SK-N-SH (cell line): Measurements from ENCODE around the gene OBSCN. TPM values are rescaled to one million over a fixed set of nuclear protein-coding genes. Genes with fewer than 3 reads are reported as not detected.

ENCODE experiments used
- CTCF ChIA-PET: fragments of 300-600, 350-600 bp; formaldehyde crosslinking; extraction: SDS; loops from one replicate; lab custom pipeline; 2021; lab: Yijun Ruan, JAX
- POLR2A ChIA-PET: fragments of 350-600 bp; sonication (Branson Sonifier 250); formaldehyde crosslinking; extraction: SDS; loops from one replicate; lab custom pipeline; 2020; ENCODE audit warnings: antibody characterized with exemption, inconsistent platforms; lab: Yijun Ruan, JAX
- DNase-seq: peaks from one replicate; pipeline ENCODE4 v3.0.0; 2012
- H2AFZ ChIP-seq: fragments of 200-600 bp; sonication (generic); 2 replicates; pipeline ENCODE4 v1.8.1; 2016; ENCODE audit warnings: antibody characterized with exemption, mild to moderate bottlenecking, low read depth
- H3F3A ChIP-seq: fragments of 200-600 bp; sonication (generic); replicated peaks from 2 replicates; pipeline ENCODE3; 2016; ENCODE audit warnings: antibody characterized with exemption, mild to moderate bottlenecking; ENCODE audit not compliant: insufficient read depth
- H3K27ac ChIP-seq, 2 experiments: fragments of 200-500 bp in 1 of 2; fragments of 200-600 bp in 1 of 2; sonication (Bioruptor generic) in 1 of 2; sonication (generic), shearing (Covaris generic) in 1 of 2; 2 replicates each; pipeline versions ENCODE4 v1.5.1 to v1.6.1; 2014 to 2016; ENCODE audit warnings: low read depth in 2 of 2, inconsistent platforms in 1 of 2, low read length in 1 of 2, mild to moderate bottlenecking in 1 of 2, mixed read lengths in 1 of 2
- H3K27me3 ChIP-seq: fragments of 200-600 bp; sonication (generic), shearing (Covaris generic); 2 replicates; pipeline ENCODE4 v1.6.1; 2016; ENCODE audit warnings: mixed run types; ENCODE audit not compliant: insufficient read depth
- H3K36me3 ChIP-seq, 2 experiments: fragments of 200-500 bp in 1 of 2; fragments of 200-600 bp in 1 of 2; sonication (Bioruptor generic) in 1 of 2; sonication (generic) in 1 of 2; replicated peaks in 1 of 2; 2 replicates each; pipeline versions ENCODE3 to v1.5.1; 2014 to 2016; ENCODE audit warnings: low read length in 1 of 2, mild to moderate bottlenecking in 1 of 2; ENCODE audit not compliant: insufficient read depth in 2 of 2, control insufficient read depth in 1 of 2
- H3K4me1 ChIP-seq, 2 experiments: fragments of 200-500 bp in 1 of 2; fragments of 200-600 bp in 1 of 2; sonication (Bioruptor generic) in 1 of 2; sonication (generic), shearing (Covaris generic) in 1 of 2; 2 replicates each; pipeline versions ENCODE4 v1.5.1 to v1.6.1; 2014 to 2016; ENCODE audit warnings: low read depth in 1 of 2, low read length in 1 of 2, mixed run types in 1 of 2; ENCODE audit not compliant: insufficient read depth in 2 of 2, control insufficient read depth in 1 of 2
- H3K4me2 ChIP-seq: fragments of 200-600 bp; sonication (generic), shearing (Covaris generic); 2 replicates; pipeline ENCODE4 v1.6.1; 2017; ENCODE audit warnings: mixed run types
- H3K4me3 ChIP-seq, 2 experiments: fragments of 200-500 bp in 1 of 2; fragments of 200-600 bp in 1 of 2; sonication (Bioruptor generic) in 1 of 2; sonication (generic), shearing (Covaris generic) in 1 of 2; 2 replicates each; pipeline versions ENCODE4 v1.5.1 to v1.8.1; 2014 to 2016; ENCODE audit warnings: low read depth in 2 of 2, inconsistent platforms in 1 of 2, low read length in 1 of 2, mild to moderate bottlenecking in 1 of 2, mixed read lengths in 1 of 2, moderate library complexity in 1 of 2
- H3K79me2 ChIP-seq: fragments of 200-600 bp; sonication (generic); 2 replicates; pipeline ENCODE4 v1.8.1; 2017; ENCODE audit warnings: mild to moderate bottlenecking; ENCODE audit not compliant: insufficient read depth
- H3K9ac ChIP-seq: fragments of 200-600 bp; sonication (generic); 2 replicates; pipeline ENCODE4 v1.6.1; 2017; ENCODE audit warnings: mixed run types
- H3K9me2 ChIP-seq: fragments of 200-600 bp; sonication (generic); 2 replicates; pipeline ENCODE4 v1.6.1; 2017; ENCODE audit warnings: mixed run types
- H3K9me3 ChIP-seq: fragments of 200-600 bp; sonication (generic); 2 replicates; pipeline ENCODE4 v1.6.1; 2017; ENCODE audit warnings: mixed run types, mild to moderate bottlenecking, moderate library complexity
- H4K20me1 ChIP-seq: fragments of 200-600 bp; sonication (generic); 2 replicates; pipeline ENCODE4 v1.6.1; 2017; ENCODE audit warnings: mild to moderate bottlenecking, mixed run types; ENCODE audit not compliant: insufficient read depth
- CHD2 ChIP-seq: fragments of 150-350 bp; IDR thresholded peaks from 2 replicates; pipeline ENCODE4 v1.6.1; 2018; ENCODE audit warnings: low read length; ENCODE audit not compliant: partially characterized antibody
- CTCF ChIP-seq: fragments of 200-600 bp; sonication (generic); IDR thresholded peaks from 2 replicates; pipeline ENCODE4 v1.6.1; 2017; ENCODE audit warnings: antibody characterized with exemption, mild to moderate bottlenecking, moderate library complexity
- ELF1 ChIP-seq: IDR thresholded peaks from 2 replicates; pipeline ENCODE4 v1.4.0; 2012
- EP300 ChIP-seq, 2 experiments: IDR thresholded peaks; 2 replicates each; pipeline versions ENCODE4 v1.4.0 to v1.6.1; 2012; ENCODE audit warnings: borderline replicate concordance in 1 of 2, low read depth in 1 of 2, low read length in 1 of 2
- EZH2phosphoT487 ChIP-seq: fragments of 200-600 bp; sonication (generic); IDR thresholded peaks from 2 replicates; pipeline ENCODE4 v1.6.1; 2017; ENCODE audit warnings: low read depth, mixed run types, mild to moderate bottlenecking, antibody characterized with exemption, moderate library complexity, borderline replicate concordance
- FOXM1 ChIP-seq: IDR thresholded peaks from 2 replicates; pipeline ENCODE4 v1.4.0; 2012; ENCODE audit warnings: low read depth, mild to moderate bottlenecking
- GABPA ChIP-seq: IDR thresholded peaks from 2 replicates; pipeline ENCODE4 v1.4.0; 2012; ENCODE audit warnings: low read depth, mild to moderate bottlenecking
- MAX ChIP-seq: IDR thresholded peaks from 2 replicates; pipeline ENCODE4 v1.4.0; 2012; ENCODE audit warnings: low read depth
- MEF2A ChIP-seq: IDR thresholded peaks from 2 replicates; pipeline ENCODE4 v1.4.0; 2012; ENCODE audit warnings: low read depth, borderline replicate concordance
- MXI1 ChIP-seq: IDR thresholded peaks from 2 replicates; pipeline ENCODE4 v1.6.1; 2012; ENCODE audit warnings: mild to moderate bottlenecking, low read depth, low read length, improper control_type of control experiment
- NRF1 ChIP-seq: IDR thresholded peaks from 2 replicates; pipeline ENCODE4 v1.6.1; 2012; ENCODE audit warnings: low read depth, mild to moderate bottlenecking, low read length
- PBX3 ChIP-seq: IDR thresholded peaks from 2 replicates; pipeline ENCODE4; 2012
- RAD21 ChIP-seq: IDR thresholded peaks from 2 replicates; pipeline ENCODE4 v1.6.1; 2012; ENCODE audit warnings: mild to moderate bottlenecking, low read length
- REST ChIP-seq: IDR thresholded peaks from 2 replicates; pipeline ENCODE4 v1.6.1; 2012; ENCODE audit warnings: mild to moderate bottlenecking, low read depth, low read length, moderate library complexity
- RXRA ChIP-seq: IDR thresholded peaks from 2 replicates; pipeline ENCODE4 v1.4.0; 2012; ENCODE audit warnings: low read depth, mild to moderate bottlenecking, borderline replicate concordance
- TAF1 ChIP-seq: IDR thresholded peaks from 2 replicates; pipeline ENCODE4 v1.6.1; 2012; ENCODE audit warnings: low read depth, mild to moderate bottlenecking, low read length, moderate library complexity, borderline replicate concordance
- TEAD4 ChIP-seq: IDR thresholded peaks from 2 replicates; pipeline ENCODE4 v1.4.0; 2012; ENCODE audit warnings: mild to moderate bottlenecking, borderline replicate concordance; ENCODE audit not compliant: insufficient read depth
- YY1 ChIP-seq: IDR thresholded peaks from 2 replicates; pipeline ENCODE4 v1.4.0; 2012; ENCODE audit warnings: low read depth, mild to moderate bottlenecking
- WGBS: methylation state at CpG from one replicate; pipeline ENCODE4 v1.1.6; 2017; ENCODE audit warnings: low lambda C conversion rate; 5-methylcytosine and 5-hydroxymethylcytosine counted together
- polyA plus RNA-seq, 3 experiments: library from polyadenylated mRNA; depleted of rRNA; stranded (reverse); fragments of >200 nt; gene quantifications; 2 replicates each; pipeline ENCODE4 v1.2.3, GENCODE V29; 2012

Gene OBSCN
- polyA plus RNA-seq, 1 of the 3 experiments (the other 2 are of a cell fraction): 4.0 TPM

- TF ChIP-seq YY1 (no peak), GABPA (no peak), MXI1 (no peak), NRF1 (no peak), FOXM1 (no peak)
- TF ChIP-seq, all 33 proteins: peak for 0
- ChIA-PET CTCF (interaction anchor here (1.0 kb wide), 1 partner anchor 13 kb away, joined by 3 read pairs; no protein-coding TSS in a partner anchor), POLR2A (no interaction called here)
- no peaks in the 10 kb centered on the region for H3K27me3 ChIP-seq
- H3K4me2 ChIP-seq: no peak overlapping the region
- H3K9me2 ChIP-seq: no peaks in the 10 kb centered on the region
- no peak overlapping the region for H3K4me3 ChIP-seq
- no peaks in the 10 kb centered on the region for H4K20me1 ChIP-seq
- H3K79me2 ChIP-seq: no peaks in the 10 kb centered on the region
- H3K9ac ChIP-seq: no peak overlapping the region
- H3F3A ChIP-seq: no peaks in the 10 kb centered on the region
- H3K36me3 ChIP-seq: no peaks in the 10 kb centered on the region
- H3K9me3 ChIP-seq: no peaks in the 10 kb centered on the region
- DNase-seq: no peak
- no peaks in the 10 kb centered on the region for H3K4me1 ChIP-seq
- no CpG with 5 or more reads among the region's 8 CpGs for WGBS
- H2AFZ ChIP-seq: no peak overlapping the region
- no peak overlapping the region for H3K27ac ChIP-seq
Observed at GRCh38 chr1:228275179-228275429, 67.3 kb downstream of the OBSCN start.

- Histone ChIP-seq H3K4me1 (no peaks in the 10 kb centered on the region), H3K9ac (no peak overlapping the region), H4K20me1 (no peaks in the 10 kb centered on the region), H3K4me3 (no peak overlapping the region), H2AFZ (no peak overlapping the region), H3K9me3 (no peaks in the 10 kb centered on the region), H3F3A (no peaks in the 10 kb centered on the region), H3K4me2 (no peak overlapping the region), H3K9me2 (no peaks in the 10 kb centered on the region), H3K79me2 (no peaks in the 10 kb centered on the region), H3K27ac (no peak overlapping the region), H3K27me3 (no peaks in the 10 kb centered on the region), H3K36me3 (no peaks in the 10 kb centered on the region)
- ChIA-PET POLR2A (no interaction called here), CTCF (interaction anchor here (1.0 kb wide), 1 partner anchor 13 kb away, joined by 3 read pairs; no protein-coding TSS in a partner anchor)
- no peak for TF ChIP-seq CTCF
- TF ChIP-seq TAF1: no peak
- TF ChIP-seq MAX: no peak
- no peak for TF ChIP-seq REST
- no peak for TF ChIP-seq EZH2phosphoT487
- TF ChIP-seq PBX3: no peak
- TF ChIP-seq ELF1: no peak
- TF ChIP-seq TEAD4: no peak
- no peak for TF ChIP-seq MEF2A
- no peak for TF ChIP-seq RAD21
- TF ChIP-seq RXRA: no peak
- no peak for TF ChIP-seq EP300 (IDR thresholded peaks at IDR 0.05; ENCODE audit: borderline replicate concordance in 1 of 2, low read depth in 1 of 2, low read length in 1 of 2)
- no peak for TF ChIP-seq CHD2
- peak; percentile 57 for DNase-seq
- WGBS: 76% methylated on average over 51 of the region's 63 CpGs
Observed at GRCh38 chr1:228275430-228276173, 67.8 kb downstream of the OBSCN start.
